ENCODE data around the gene BSN. TPM values are rescaled to one million over a fixed set of nuclear protein-coding genes. Genes with fewer than 3 reads are reported as not detected.
"Not testable (repeated sequence)": the region's sequence is repeated elsewhere in the genome, so short reads cannot be mapped to it uniquely, and the experiment has no call there.

Gene BSN
- total RNA-seq, 1 experiment from 2014 or later: 0.37 TPM

DNA sequence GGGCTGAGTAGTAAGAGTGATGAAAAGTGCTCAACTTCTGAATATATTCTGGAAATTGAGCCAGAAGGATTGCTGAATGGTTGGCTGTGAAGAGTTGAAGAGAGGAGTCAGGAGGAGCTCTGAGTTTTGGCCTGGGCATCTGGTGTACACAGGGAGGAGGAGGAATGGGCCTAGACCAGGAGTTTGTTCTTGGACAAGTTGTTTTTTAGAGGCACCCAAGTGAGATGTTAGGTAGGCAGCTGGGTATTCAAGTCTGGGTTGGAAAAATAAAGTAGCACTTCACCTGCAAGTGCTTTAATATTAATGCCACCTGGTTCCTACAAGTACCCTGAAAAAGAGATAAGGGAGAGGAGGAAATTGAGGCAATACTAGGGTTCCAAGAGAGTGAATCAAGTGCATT is 14.7 kb downstream of the BSN start:
- POLR2A ChIA-PET: interaction anchor here (1.5 kb wide), 1 partner anchor 17 kb away, joined by 3 read pairs; no protein-coding TSS in a partner anchor
- no peaks in the 10 kb centered on the region for H3K36me3 Mint-ChIP-seq (ENCODE audit: insufficient read depth, unreplicated experiment)
- intact Hi-C loops (cut with micrococcal nuclease): no loop called here
- peaks cover 6% of the 10 kb centered on the region for H3K4me1 Mint-ChIP-seq (ENCODE audit: insufficient read depth, unreplicated experiment)
- no peak overlapping the region for H3K4me3 Mint-ChIP-seq (ENCODE audit: unreplicated experiment)
- CTCF ChIA-PET: interaction anchor here (0.7 kb wide), 1 partner anchor 97 kb away, joined by 3 read pairs; no protein-coding TSS in a partner anchor
- H3K9me3 Mint-ChIP-seq (ENCODE audit: unreplicated experiment): no peaks in the 10 kb centered on the region
- no peak for DNase-seq (ENCODE audit: unreplicated experiment)
- no peak overlapping the region for H3K27ac Mint-ChIP-seq (ENCODE audit: low read depth, unreplicated experiment)
- BruUV-seq (replicated peaks): no TSS peak
- no peak for TF ChIP-seq CTCF (IDR thresholded peaks at IDR 0.05; ENCODE audit: unreplicated experiment)
- H3K27me3 Mint-ChIP-seq (ENCODE audit: insufficient read depth, unreplicated experiment): peaks cover 3% of the 10 kb centered on the region

- H3K9me3 Mint-ChIP-seq (ENCODE audit: unreplicated experiment): no peaks in the 10 kb centered on the region
- no peak for TF ChIP-seq CTCF (IDR thresholded peaks at IDR 0.05; ENCODE audit: unreplicated experiment)
- BruUV-seq (replicated peaks): no TSS peak
- no peak for DNase-seq (ENCODE audit: unreplicated experiment)
- intact Hi-C loops (cut with micrococcal nuclease): no loop called here
- ChIA-PET POLR2A (interaction anchor here (0.9 to 1.5 kb wide), 2 partner anchors 16 to 69 kb away, joined by 3 read pairs; no protein-coding TSS in a partner anchor), CTCF (interaction anchor here (1.2 kb wide), 1 partner anchor 101 kb away, joined by 3 read pairs; no protein-coding TSS in a partner anchor)
- H3K27me3 Mint-ChIP-seq (ENCODE audit: insufficient read depth, unreplicated experiment): no peaks in the 10 kb centered on the region
- peaks cover 6% of the 10 kb centered on the region for H3K4me1 Mint-ChIP-seq (ENCODE audit: insufficient read depth, unreplicated experiment)
- no peak overlapping the region for H3K27ac Mint-ChIP-seq (ENCODE audit: low read depth, unreplicated experiment)
- no peaks in the 10 kb centered on the region for H3K36me3 Mint-ChIP-seq (ENCODE audit: insufficient read depth, unreplicated experiment)
- no peak overlapping the region for H3K4me3 Mint-ChIP-seq (ENCODE audit: unreplicated experiment)
Measured at GRCh38 chr3:49570028-49570654, 15.9 kb downstream of the BSN start.

DNA sequence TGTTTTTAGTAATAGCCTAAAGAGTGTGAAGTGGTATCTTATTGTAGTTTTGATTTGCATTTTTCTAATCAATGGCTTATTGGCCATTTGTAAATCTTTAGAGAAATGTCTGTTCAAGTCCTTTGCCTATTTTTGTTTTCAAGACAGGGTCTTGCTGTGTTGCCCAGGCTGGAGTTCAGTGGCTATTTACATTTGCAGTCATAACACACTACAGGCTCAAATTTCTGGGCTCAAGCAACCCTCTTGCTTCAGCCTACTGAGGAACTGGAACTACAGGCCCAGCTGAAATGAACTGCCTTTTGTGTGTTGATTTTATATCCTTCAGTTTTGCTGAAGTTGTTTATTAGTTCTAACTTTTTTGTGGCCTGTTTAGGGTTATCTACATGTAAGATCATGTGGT is 27.9 kb downstream of the BSN start:
- CTCF ChIA-PET: interaction anchor here (0.6 to 1.2 kb wide), 4 partner anchors 26 to 43 kb away, joined by 4 to 5 read pairs (median 4); no protein-coding TSS in a partner anchor
- POLR2A ChIA-PET: interaction anchor here (0.6 kb wide), 2 partner anchors 25 to 26 kb away, joined by 3 read pairs; no protein-coding TSS in a partner anchor

GRCh38 chr3:49585261-49585755 is 31.0 kb downstream of the BSN start:
- H3K27ac Mint-ChIP-seq (ENCODE audit: low read depth, unreplicated experiment); H3K9me3 Mint-ChIP-seq (ENCODE audit: unreplicated experiment); BruUV-seq (replicated peaks); DNase-seq (ENCODE audit: unreplicated experiment); intact Hi-C loops (cut with micrococcal nuclease); H3K4me3 Mint-ChIP-seq (ENCODE audit: unreplicated experiment); H3K36me3 Mint-ChIP-seq (ENCODE audit: insufficient read depth, unreplicated experiment); H3K4me1 Mint-ChIP-seq (ENCODE audit: insufficient read depth, unreplicated experiment): not testable (repeated sequence)
- peaks cover 10% of the 10 kb centered on the region for H3K27me3 Mint-ChIP-seq (ENCODE audit: insufficient read depth, unreplicated experiment)
- ChIA-PET POLR2A (interaction anchor here (0.6 kb wide), 1 partner anchor 138 kb away, joined by 4 read pairs; no protein-coding TSS in a partner anchor), CTCF (interaction anchor here (1.0 kb wide), 1 partner anchor 45 kb away, joined by 3 read pairs; no protein-coding TSS in a partner anchor)

More for the DNA sequence above, 27.9 kb downstream of the BSN start:
- H3K4me3 Mint-ChIP-seq (ENCODE audit: unreplicated experiment): no peak overlapping the region
- DNase-seq (ENCODE audit: unreplicated experiment): no peak
- H3K4me1 Mint-ChIP-seq (ENCODE audit: insufficient read depth, unreplicated experiment): no peaks in the 10 kb centered on the region
- no peaks in the 10 kb centered on the region for H3K9me3 Mint-ChIP-seq (ENCODE audit: unreplicated experiment)
- intact Hi-C loops (cut with micrococcal nuclease): no loop called here
- no peak for TF ChIP-seq CTCF (IDR thresholded peaks at IDR 0.05; ENCODE audit: unreplicated experiment)
- no TSS peak for BruUV-seq (replicated peaks)
- H3K27ac Mint-ChIP-seq (ENCODE audit: low read depth, unreplicated experiment): no peak overlapping the region
- peaks cover 10% of the 10 kb centered on the region for H3K27me3 Mint-ChIP-seq (ENCODE audit: insufficient read depth, unreplicated experiment)
- H3K36me3 Mint-ChIP-seq (ENCODE audit: insufficient read depth, unreplicated experiment): no peaks in the 10 kb centered on the region
